ENCODE data around the gene DDX1. TPM values are rescaled to one million over a fixed set of nuclear protein-coding genes. Genes with fewer than 3 reads are reported as not detected.

Gene DDX1
- total and polyA plus RNA-seq, 9 of the 15 experiments (the other 6 are each of a cell fraction or from before 2014, with no cell fraction given) = 116 to 277 (median 232) TPM

DNA sequence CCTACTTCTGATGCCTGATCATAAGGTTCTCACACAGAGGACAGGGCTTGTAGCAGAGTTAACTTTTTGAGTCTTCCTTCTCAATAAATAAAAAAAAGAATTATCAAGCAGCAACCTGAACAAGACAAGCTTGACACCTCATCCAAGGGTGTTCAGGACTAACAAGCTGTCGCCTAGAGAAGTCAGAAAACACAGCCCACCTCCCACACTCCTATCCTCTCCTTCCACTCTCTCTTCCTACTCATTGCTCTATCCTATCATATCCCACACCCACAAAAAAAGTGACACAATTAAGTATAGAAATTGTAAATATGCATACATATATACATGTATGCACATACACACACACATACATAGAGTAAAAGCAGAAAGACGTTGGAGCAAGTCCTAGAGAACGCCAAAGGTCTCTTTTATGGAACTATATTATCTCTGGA, 35.9 kb upstream of the DDX1 start (continued):
- TF ChIP-seq, protein P1, sequence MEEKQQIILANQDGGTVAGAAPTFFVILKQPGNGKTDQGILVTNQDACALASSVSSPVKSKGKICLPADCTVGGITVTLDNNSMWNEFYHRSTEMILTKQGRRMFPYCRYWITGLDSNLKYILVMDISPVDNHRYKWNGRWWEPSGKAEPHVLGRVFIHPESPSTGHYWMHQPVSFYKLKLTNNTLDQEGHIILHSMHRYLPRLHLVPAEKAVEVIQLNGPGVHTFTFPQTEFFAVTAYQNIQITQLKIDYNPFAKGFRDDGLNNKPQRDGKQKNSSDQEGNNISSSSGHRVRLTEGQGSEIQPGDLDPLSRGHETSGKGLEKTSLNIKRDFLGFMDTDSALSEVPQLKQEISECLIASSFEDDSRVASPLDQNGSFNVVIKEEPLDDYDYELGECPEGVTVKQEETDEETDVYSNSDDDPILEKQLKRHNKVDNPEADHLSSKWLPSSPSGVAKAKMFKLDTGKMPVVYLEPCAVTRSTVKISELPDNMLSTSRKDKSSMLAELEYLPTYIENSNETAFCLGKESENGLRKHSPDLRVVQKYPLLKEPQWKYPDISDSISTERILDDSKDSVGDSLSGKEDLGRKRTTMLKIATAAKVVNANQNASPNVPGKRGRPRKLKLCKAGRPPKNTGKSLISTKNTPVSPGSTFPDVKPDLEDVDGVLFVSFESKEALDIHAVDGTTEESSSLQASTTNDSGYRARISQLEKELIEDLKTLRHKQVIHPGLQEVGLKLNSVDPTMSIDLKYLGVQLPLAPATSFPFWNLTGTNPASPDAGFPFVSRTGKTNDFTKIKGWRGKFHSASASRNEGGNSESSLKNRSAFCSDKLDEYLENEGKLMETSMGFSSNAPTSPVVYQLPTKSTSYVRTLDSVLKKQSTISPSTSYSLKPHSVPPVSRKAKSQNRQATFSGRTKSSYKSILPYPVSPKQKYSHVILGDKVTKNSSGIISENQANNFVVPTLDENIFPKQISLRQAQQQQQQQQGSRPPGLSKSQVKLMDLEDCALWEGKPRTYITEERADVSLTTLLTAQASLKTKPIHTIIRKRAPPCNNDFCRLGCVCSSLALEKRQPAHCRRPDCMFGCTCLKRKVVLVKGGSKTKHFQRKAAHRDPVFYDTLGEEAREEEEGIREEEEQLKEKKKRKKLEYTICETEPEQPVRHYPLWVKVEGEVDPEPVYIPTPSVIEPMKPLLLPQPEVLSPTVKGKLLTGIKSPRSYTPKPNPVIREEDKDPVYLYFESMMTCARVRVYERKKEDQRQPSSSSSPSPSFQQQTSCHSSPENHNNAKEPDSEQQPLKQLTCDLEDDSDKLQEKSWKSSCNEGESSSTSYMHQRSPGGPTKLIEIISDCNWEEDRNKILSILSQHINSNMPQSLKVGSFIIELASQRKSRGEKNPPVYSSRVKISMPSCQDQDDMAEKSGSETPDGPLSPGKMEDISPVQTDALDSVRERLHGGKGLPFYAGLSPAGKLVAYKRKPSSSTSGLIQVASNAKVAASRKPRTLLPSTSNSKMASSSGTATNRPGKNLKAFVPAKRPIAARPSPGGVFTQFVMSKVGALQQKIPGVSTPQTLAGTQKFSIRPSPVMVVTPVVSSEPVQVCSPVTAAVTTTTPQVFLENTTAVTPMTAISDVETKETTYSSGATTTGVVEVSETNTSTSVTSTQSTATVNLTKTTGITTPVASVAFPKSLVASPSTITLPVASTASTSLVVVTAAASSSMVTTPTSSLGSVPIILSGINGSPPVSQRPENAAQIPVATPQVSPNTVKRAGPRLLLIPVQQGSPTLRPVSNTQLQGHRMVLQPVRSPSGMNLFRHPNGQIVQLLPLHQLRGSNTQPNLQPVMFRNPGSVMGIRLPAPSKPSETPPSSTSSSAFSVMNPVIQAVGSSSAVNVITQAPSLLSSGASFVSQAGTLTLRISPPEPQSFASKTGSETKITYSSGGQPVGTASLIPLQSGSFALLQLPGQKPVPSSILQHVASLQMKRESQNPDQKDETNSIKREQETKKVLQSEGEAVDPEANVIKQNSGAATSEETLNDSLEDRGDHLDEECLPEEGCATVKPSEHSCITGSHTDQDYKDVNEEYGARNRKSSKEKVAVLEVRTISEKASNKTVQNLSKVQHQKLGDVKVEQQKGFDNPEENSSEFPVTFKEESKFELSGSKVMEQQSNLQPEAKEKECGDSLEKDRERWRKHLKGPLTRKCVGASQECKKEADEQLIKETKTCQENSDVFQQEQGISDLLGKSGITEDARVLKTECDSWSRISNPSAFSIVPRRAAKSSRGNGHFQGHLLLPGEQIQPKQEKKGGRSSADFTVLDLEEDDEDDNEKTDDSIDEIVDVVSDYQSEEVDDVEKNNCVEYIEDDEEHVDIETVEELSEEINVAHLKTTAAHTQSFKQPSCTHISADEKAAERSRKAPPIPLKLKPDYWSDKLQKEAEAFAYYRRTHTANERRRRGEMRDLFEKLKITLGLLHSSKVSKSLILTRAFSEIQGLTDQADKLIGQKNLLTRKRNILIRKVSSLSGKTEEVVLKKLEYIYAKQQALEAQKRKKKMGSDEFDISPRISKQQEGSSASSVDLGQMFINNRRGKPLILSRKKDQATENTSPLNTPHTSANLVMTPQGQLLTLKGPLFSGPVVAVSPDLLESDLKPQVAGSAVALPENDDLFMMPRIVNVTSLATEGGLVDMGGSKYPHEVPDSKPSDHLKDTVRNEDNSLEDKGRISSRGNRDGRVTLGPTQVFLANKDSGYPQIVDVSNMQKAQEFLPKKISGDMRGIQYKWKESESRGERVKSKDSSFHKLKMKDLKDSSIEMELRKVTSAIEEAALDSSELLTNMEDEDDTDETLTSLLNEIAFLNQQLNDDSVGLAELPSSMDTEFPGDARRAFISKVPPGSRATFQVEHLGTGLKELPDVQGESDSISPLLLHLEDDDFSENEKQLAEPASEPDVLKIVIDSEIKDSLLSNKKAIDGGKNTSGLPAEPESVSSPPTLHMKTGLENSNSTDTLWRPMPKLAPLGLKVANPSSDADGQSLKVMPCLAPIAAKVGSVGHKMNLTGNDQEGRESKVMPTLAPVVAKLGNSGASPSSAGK (IDR thresholded peaks at IDR 0.05) = no peak
- no peak for TF ChIP-seq SRSF3 (IDR thresholded peaks at IDR 0.05; ENCODE audit: insufficient read depth, low read length)
- TF ChIP-seq OTX1 (CRISPR knock-in tag; IDR thresholded peaks at IDR 0.05) = no peak
- TF ChIP-seq PATZ1 (CRISPR knock-in tag; IDR thresholded peaks at IDR 0.05; ENCODE audit: borderline replicate concordance) = no peak
- TF ChIP-seq PRPF4 (IDR thresholded peaks at IDR 0.05; ENCODE audit: insufficient read depth, low read depth, low read length, poor library complexity, severe bottlenecking) = no peak
- no peak for TF ChIP-seq ZFP91 (CRISPR knock-in tag; IDR thresholded peaks at IDR 0.05)
- TF ChIP-seq, protein P2, sequence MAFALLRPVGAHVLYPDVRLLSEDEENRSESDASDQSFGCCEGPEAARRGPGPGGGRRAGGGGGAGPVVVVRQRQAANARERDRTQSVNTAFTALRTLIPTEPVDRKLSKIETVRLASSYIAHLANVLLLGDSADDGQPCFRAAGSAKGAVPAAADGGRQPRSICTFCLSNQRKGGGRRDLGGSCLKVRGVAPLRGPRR (CRISPR knock-in tag; IDR thresholded peaks at IDR 0.05) = no peak
- no peak for TF ChIP-seq ZNF134 (CRISPR knock-in tag; conservative IDR thresholded peaks at IDR 0.05)

All from K562 (cell line).